K562 (cell line): Measurements from ENCODE around the gene EWSR1. TPM values are rescaled to one million over a fixed set of nuclear protein-coding genes. Genes with fewer than 3 reads are reported as not detected.
A peak's percentile ranks its signal among the peaks of the same experiment; 100 is the strongest.

ENCODE experiments used
- AFF1 ChIP-seq, 2 experiments: fragments of 450-650 bp; IDR thresholded peaks; 2 replicates each; pipeline ENCODE4 v1.6.1; 2018; ENCODE audit warnings: mild to moderate bottlenecking in 2 of 2, low read depth in 1 of 2; ENCODE audit not compliant: partially characterized antibody in 2 of 2
- ARID4B ChIP-seq: sonication (generic); formaldehyde crosslinking; IDR thresholded peaks from 2 replicates; pipeline ENCODE4 v1.8.0; 2022; ENCODE audit warnings: mild to moderate bottlenecking, missing genetic modification reagents
- E4F1 ChIP-seq: fragments of 250-450 bp; sonication (Bioruptor Pico); IDR thresholded peaks from 2 replicates; pipeline ENCODE4 v1.5.0; 2021; ENCODE audit warnings: mild to moderate bottlenecking, borderline replicate concordance
- HNRNPUL1 ChIP-seq: fragments of 200-400 bp; formaldehyde crosslinking; IDR thresholded peaks from 2 replicates; pipeline ENCODE4 v1.6.1; 2017; ENCODE audit warnings: low read length
- POLR2A ChIP-seq: fragments of 450-650 bp; conservative IDR thresholded peaks from 2 replicates; pipeline ENCODE4 v1.6.1; 2016
- REST ChIP-seq, 2 experiments: fragments of 450-650 bp; formaldehyde crosslinking in 1 of 2; IDR thresholded peaks; 2 replicates each; pipeline versions ENCODE4 v1.4.0 to v1.6.1; 2014 to 2020; ENCODE audit warnings: mild to moderate bottlenecking in 2 of 2, borderline replicate concordance in 1 of 2, low read depth in 1 of 2
- ZNF699 ChIP-seq: fragments of 250-450 bp; sonication (Bioruptor Pico); IDR thresholded peaks from 2 replicates; pipeline ENCODE4 v1.8.0; 2021; ENCODE audit warnings: mild to moderate bottlenecking, moderate library complexity; ENCODE audit not compliant: insufficient replicate concordance
- polyA plus RNA-seq, 8 experiments: library from polyadenylated mRNA; depleted of rRNA in 4 of 8; stranded (reverse) in 5 of 8; unstranded in 3 of 8; fragments of >200 nt; fragmentation: Nextera tagmentation in 2 of 8; fragmentation: Illumina TruSeq in 1 of 8; extraction: Ambion mirVana in 2 of 8; extraction: Trizol in 1 of 8; gene quantifications; 2 replicates each; pipeline versions ENCODE4 v1.2.1 to v1.2.3, GENCODE V29; 2011 to 2014; ENCODE audit warnings: inconsistent platforms in 1 of 8, missing spikeins in 1 of 8
- total RNA-seq, 7 experiments: library from RNA; depleted of rRNA in 6 of 7; stranded (reverse); fragments of >200 nt in 6 of 7; fragmentation: Illumina TruSeq in 2 of 7; extraction: Trizol in 2 of 7; gene quantifications; 2 replicates each; pipeline versions ENCODE4 v1.2.1 to v1.2.3, GENCODE V29; 2011 to 2021; ENCODE audit warnings: low replicate concordance in 1 of 7

The EWSR1 gene
- total and polyA plus RNA-seq, 9 of the 15 experiments (the other 6 are each of a cell fraction or from before 2014, with no cell fraction given), result 83.3 to 450 (median 239) TPM

- peak; percentile 16; the same call in 1 of the 2 replicates for TF ChIP-seq REST (IDR thresholded peaks at IDR 0.05; ENCODE audit: borderline replicate concordance)
- no peak for TF ChIP-seq REST (CRISPR knock-in tag; IDR thresholded peaks at IDR 0.05; ENCODE audit: low read depth)
- no peak for TF ChIP-seq HNRNPUL1
- TF ChIP-seq POLR2A, result no peak; the same call in 1 of the 2 replicates
- TF ChIP-seq E4F1, result no peak
- no peak for TF ChIP-seq ZNF699 (CRISPR knock-in tag)
- no peak for TF ChIP-seq AFF1 (IDR thresholded peaks at IDR 0.05; ENCODE audit: low read depth in 1 of 2, partially characterized antibody in 2 of 2)
- TF ChIP-seq ARID4B (CRISPR knock-in tag), result 0 out of 2 replicates have a peak, but pooled peaks have one; percentile 9
Measured at GRCh38 chr22:29267462-29267857, 608 bp upstream of the EWSR1 start (continued).
